Inflammatory macrophage (primary cell): Measurements from ENCODE around the gene UBASH3A.
A peak's percentile ranks its signal among the peaks of the same experiment; 100 is the strongest.

Experiments used
- DNase-seq, 2 donors: peaks; one replicate each; pipeline ENCODE4 v3.0.0-alpha.2; 2020 to 2022

Gene UBASH3A

GRCh38 chr21:42493109-42494060 lies 89.7 kb downstream of the UBASH3A start:
- DNase-seq = no peak

- no peak for DNase-seq
Measured at GRCh38 chr21:42495027-42495426, 91.3 kb downstream of the UBASH3A start.

GRCh38 chr21:42495765-42496119 lies 92.0 kb downstream of the UBASH3A start:
- DNase-seq = no peak

- DNase-seq = peak; percentile 99
Measured at GRCh38 chr21:42496120-42496838, 92.6 kb downstream of the UBASH3A start, which contains the start of gene RSPH1. TSS of gene RSPH1 (minus strand) at chr21:42496224. CDS start at chr21:42496186, 38 bp downstream.

- no peak for DNase-seq
Measured at GRCh38 chr21:42496839-42497202, 93.1 kb downstream of the UBASH3A start.
